H9 (cell line): ENCODE data around the gene RELB. TPM values are rescaled to one million over a fixed set of nuclear protein-coding genes. Genes with fewer than 3 reads are reported as not detected.

Experiments
- DNase-seq: peaks from one replicate; pipeline ENCODE4 v3.0.0-alpha.2; 2017
- H2AFZ ChIP-seq: one replicate; pipeline ENCODE4 v1.6.1; 2013; ENCODE audit warnings: mild to moderate bottlenecking, low read length, control low read depth, moderate library complexity
- H2AK5ac ChIP-seq: 2 replicates; pipeline ENCODE4 v1.6.1; 2013; ENCODE audit warnings: low read length, control low read depth, mixed read lengths; ENCODE audit not compliant: insufficient read length
- H2BK120ac ChIP-seq: one replicate; pipeline ENCODE4 v1.6.1; 2013; ENCODE audit warnings: low read depth, mild to moderate bottlenecking, low read length, control low read depth, inconsistent platforms; ENCODE audit not compliant: poor library complexity, severe bottlenecking
- H2BK12ac ChIP-seq: 2 replicates; pipeline ENCODE4 v1.6.1; 2013; ENCODE audit warnings: low read length, control low read depth, mixed read lengths, low read depth; ENCODE audit not compliant: insufficient read length
- H2BK15ac ChIP-seq: 2 replicates; pipeline ENCODE4 v1.6.1; 2013; ENCODE audit warnings: low read depth, low read length, control low read depth
- H2BK20ac ChIP-seq: one replicate; pipeline ENCODE4 v1.6.1; 2013; ENCODE audit warnings: low read depth, mild to moderate bottlenecking, low read length, control low read depth, inconsistent platforms; ENCODE audit not compliant: poor library complexity, severe bottlenecking
- H2BK5ac ChIP-seq: 2 replicates; pipeline ENCODE4 v1.6.1; 2013; ENCODE audit warnings: low read length, control low read depth, mixed read lengths; ENCODE audit not compliant: insufficient read length
- H3K14ac ChIP-seq: 2 replicates; pipeline ENCODE4 v1.6.1; 2013; ENCODE audit warnings: low read length, control low read depth; ENCODE audit not compliant: insufficient read depth
- H3K18ac ChIP-seq: 2 replicates; pipeline ENCODE4 v1.6.1; 2013; ENCODE audit warnings: low read depth, mild to moderate bottlenecking, mixed read lengths, low read length, control low read depth; ENCODE audit not compliant: insufficient read length
- H3K23ac ChIP-seq: 2 replicates; pipeline ENCODE4 v1.6.1; 2013; ENCODE audit warnings: low read length, control low read depth, mixed read lengths, low read depth; ENCODE audit not compliant: insufficient read length
- H3K23me2 ChIP-seq: 2 replicates; pipeline ENCODE4 v1.6.1; 2013; ENCODE audit warnings: low read depth, mild to moderate bottlenecking, mixed read lengths, low read length, control low read depth; ENCODE audit not compliant: insufficient read length, poor library complexity, severe bottlenecking
- H3K27ac ChIP-seq: 2 replicates; pipeline ENCODE4 v1.5.1; 2013; ENCODE audit warnings: low read length, control low read depth, mixed read lengths, low read depth; ENCODE audit not compliant: insufficient read length
- H3K27me3 ChIP-seq: 2 replicates; pipeline ENCODE4 v1.6.1; 2013; ENCODE audit warnings: low read length, control low read depth, inconsistent platforms; ENCODE audit not compliant: insufficient read depth
- H3K4ac ChIP-seq: 2 replicates; pipeline ENCODE4 v1.6.1; 2013; ENCODE audit warnings: low read depth, mild to moderate bottlenecking, control low read depth, inconsistent platforms, low read length, moderate library complexity
- H3K4me1 ChIP-seq: 2 replicates; pipeline ENCODE4 v1.6.1; 2013; ENCODE audit warnings: low read length, control low read depth, inconsistent platforms; ENCODE audit not compliant: insufficient read depth
- H3K4me2 ChIP-seq: 2 replicates; pipeline ENCODE4 v1.6.1; 2013; ENCODE audit warnings: low read length, control low read depth, mixed read lengths; ENCODE audit not compliant: insufficient read length, insufficient read depth
- H3K56ac ChIP-seq: 2 replicates; pipeline ENCODE4 v1.6.1; 2013; ENCODE audit warnings: low read depth, mild to moderate bottlenecking, mixed read lengths, low read length, control low read depth; ENCODE audit not compliant: insufficient read length
- H3K79me1 ChIP-seq: 2 replicates; pipeline ENCODE4 v1.6.1; 2013; ENCODE audit warnings: low read depth, mild to moderate bottlenecking, moderate library complexity, low read length, control low read depth, inconsistent platforms; ENCODE audit not compliant: insufficient read depth, poor library complexity, severe bottlenecking
- H3K79me2 ChIP-seq: 2 replicates; pipeline ENCODE4 v1.6.1; 2013; ENCODE audit warnings: low read length, control low read depth, inconsistent platforms; ENCODE audit not compliant: insufficient read depth
- H3K9ac ChIP-seq: 2 replicates; pipeline ENCODE4 v1.6.1; 2013; ENCODE audit warnings: low read length, control low read depth, mixed read lengths; ENCODE audit not compliant: insufficient read length; ENCODE audit errors: extremely low read depth
- H3K9me3 ChIP-seq: one replicate; pipeline ENCODE4 v1.6.1; 2013; ENCODE audit warnings: low read depth, low read length, inconsistent platforms; ENCODE audit not compliant: control insufficient read depth
- H3T11ph ChIP-seq: one replicate; pipeline ENCODE4 v1.6.1; 2013; ENCODE audit warnings: mild to moderate bottlenecking, low read length, control low read depth, inconsistent platforms
- H4K20me1 ChIP-seq: one replicate; pipeline ENCODE4 v1.6.1; 2013; ENCODE audit not compliant: control insufficient read depth, insufficient read length, insufficient read depth
- H4K5ac ChIP-seq: 2 replicates; pipeline ENCODE4 v1.6.1; 2013; ENCODE audit warnings: low read depth, mild to moderate bottlenecking, mixed read lengths, low read length, control low read depth; ENCODE audit not compliant: insufficient read length
- H4K8ac ChIP-seq: replicated peaks from 2 replicates; pipeline ENCODE4 v1.6.1; 2013; ENCODE audit warnings: low read length, control low read depth, mixed read lengths, low read depth; ENCODE audit not compliant: insufficient read length
- H4K91ac ChIP-seq: 2 replicates; pipeline ENCODE4 v1.6.1; 2013; ENCODE audit warnings: low read depth, mild to moderate bottlenecking, moderate library complexity, mixed read lengths, low read length, control low read depth; ENCODE audit not compliant: insufficient read length
- H3K27ac Mint-ChIP-seq, 3 experiments: 2 replicates in 2 of 3; 3 replicates in 1 of 3; pipeline ENCODE4 v1.8.0; 2020 to 2021; ENCODE audit warnings: mixed read lengths in 3 of 3, mild to moderate bottlenecking in 1 of 3, moderate library complexity in 1 of 3
- H3K27me3 Mint-ChIP-seq: 2 replicates; pipeline ENCODE4 v1.8.0; 2021; ENCODE audit warnings: low read depth, mild to moderate bottlenecking, moderate library complexity, mixed read lengths
- H3K36me3 Mint-ChIP-seq, 3 experiments: 2 replicates in 2 of 3; 3 replicates in 1 of 3; pipeline ENCODE4 v1.8.0; 2020 to 2021; ENCODE audit warnings: low read depth in 3 of 3, mixed read lengths in 3 of 3; ENCODE audit not compliant: insufficient read depth in 1 of 3
- H3K4me1 Mint-ChIP-seq, 2 experiments: 2 replicates each; pipeline ENCODE4 v1.8.0; 2020; ENCODE audit warnings: mixed read lengths in 2 of 2
- H3K4me3 Mint-ChIP-seq, 2 experiments: 2 replicates in 1 of 2; 3 replicates in 1 of 2; pipeline ENCODE4 v1.8.0; 2020 to 2021; ENCODE audit warnings: mild to moderate bottlenecking in 2 of 2, mixed read lengths in 2 of 2, moderate library complexity in 1 of 2
- H3K9me3 Mint-ChIP-seq, 2 experiments: 2 replicates in 1 of 2; 3 replicates in 1 of 2; pipeline ENCODE4 v1.8.0; 2020; ENCODE audit warnings: mild to moderate bottlenecking in 2 of 2, mixed read lengths in 2 of 2, moderate library complexity in 1 of 2
- WGBS: extraction: QIAGEN DNeasy Blood & Tissue Kit; methylation state at CpG from one replicate; pipeline ENCODE4 v1.1.7; 2013; ENCODE audit warnings: missing lambda C conversion rate, low lambda C conversion rate, mixed read lengths; ENCODE audit not compliant: insufficient read length; ENCODE audit errors: extremely low coverage; 5-methylcytosine and 5-hydroxymethylcytosine counted together
- total RNA-seq: library from RNA; stranded (reverse); gene quantifications from 2 replicates; pipeline ENCODE4 v1.2.1, GENCODE V29; 2021
- TF ChIP-seq, protein P1 (sequence below): fragments of 200-600 bp; sonication (generic); conservative IDR thresholded peaks from 3 replicates; pipeline ENCODE4 v1.8.0; 2021; ENCODE audit warnings: antibody characterized with exemption, mild to moderate bottlenecking

The RELB gene
- total RNA-seq, 1 experiment from 2014 or later: 13.7 TPM

DNA sequence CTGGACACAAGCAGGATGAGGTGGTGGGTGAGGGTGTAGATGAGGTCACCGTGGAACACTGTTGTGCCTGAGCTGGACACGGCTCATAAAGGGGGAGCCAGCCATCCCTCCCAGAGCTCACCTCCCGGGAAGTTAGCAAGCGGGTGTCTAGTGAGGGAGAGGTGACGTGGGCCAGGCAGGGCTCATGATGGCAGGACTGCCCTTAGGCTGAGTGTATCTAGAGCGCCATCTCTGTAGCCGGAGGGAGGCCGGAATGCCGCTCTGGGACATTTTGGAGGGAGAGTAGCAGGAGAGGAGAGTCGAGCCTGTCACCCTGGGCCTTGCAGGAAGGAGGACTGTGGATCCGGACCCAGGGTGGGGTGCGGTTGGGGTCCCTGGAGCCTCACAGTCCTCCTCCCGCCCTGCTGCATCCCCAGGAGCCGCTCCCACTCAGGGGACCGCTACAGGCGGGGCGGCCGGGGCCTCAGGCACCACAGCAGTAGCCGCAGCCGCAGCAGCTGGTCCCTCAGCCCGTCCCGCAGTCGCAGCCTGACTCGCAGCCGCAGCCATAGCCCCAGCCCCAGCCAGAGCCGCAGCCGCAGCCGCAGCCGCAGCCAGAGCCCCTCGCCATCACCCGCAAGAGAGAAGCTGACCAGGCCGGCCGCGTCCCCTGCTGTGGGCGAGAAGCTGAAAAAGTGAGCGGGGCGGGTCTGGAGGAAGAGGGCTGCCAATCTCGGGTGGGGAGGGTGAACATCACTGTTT lies 65.8 kb downstream of the RELB start:
- no peaks in the 10 kb centered on the region for H3K27me3 Mint-ChIP-seq
- Histone ChIP-seq H3K27me3 (no peaks in the 10 kb centered on the region), H2AFZ (no peak overlapping the region), H2BK20ac (no peak overlapping the region), H3K4ac (no peak overlapping the region), H3K14ac (no peak overlapping the region), H4K20me1 (no peaks in the 10 kb centered on the region), H4K91ac (no peak overlapping the region), H2BK12ac (no peak overlapping the region), H3K4me1 (no peaks in the 10 kb centered on the region), H4K5ac (no peak overlapping the region), H4K8ac (no peak overlapping the region), H2AK5ac (no peak overlapping the region), H3K23ac (no peak overlapping the region), H3K9me3 (no peaks in the 10 kb centered on the region), H3K18ac (no peak overlapping the region), H2BK15ac (no peak overlapping the region), H3T11ph (no peak overlapping the region), H3K9ac (no peak overlapping the region), H2BK5ac (no peak overlapping the region), H3K79me1 (no peaks in the 10 kb centered on the region), H2BK120ac (no peak overlapping the region), H3K27ac (no peak overlapping the region), H3K4me2 (no peak overlapping the region), H3K79me2 (no peaks in the 10 kb centered on the region), H3K23me2 (no peaks in the 10 kb centered on the region), H3K56ac (no peak overlapping the region)
- no peak for DNase-seq
- peak overlapping the region; percentile 44 to 68 (median 60); a peak in 4 of 7 replicates for H3K27ac Mint-ChIP-seq
- H3K36me3 Mint-ChIP-seq: peaks cover 40 to 74% (median 60%) of the 10 kb centered on the region in 3 experiments
- no peak overlapping the region; a peak in 1 of 5 replicates for H3K4me3 Mint-ChIP-seq
- H3K9me3 Mint-ChIP-seq: no peaks in the 10 kb centered on the region
- TF ChIP-seq, protein P1, sequence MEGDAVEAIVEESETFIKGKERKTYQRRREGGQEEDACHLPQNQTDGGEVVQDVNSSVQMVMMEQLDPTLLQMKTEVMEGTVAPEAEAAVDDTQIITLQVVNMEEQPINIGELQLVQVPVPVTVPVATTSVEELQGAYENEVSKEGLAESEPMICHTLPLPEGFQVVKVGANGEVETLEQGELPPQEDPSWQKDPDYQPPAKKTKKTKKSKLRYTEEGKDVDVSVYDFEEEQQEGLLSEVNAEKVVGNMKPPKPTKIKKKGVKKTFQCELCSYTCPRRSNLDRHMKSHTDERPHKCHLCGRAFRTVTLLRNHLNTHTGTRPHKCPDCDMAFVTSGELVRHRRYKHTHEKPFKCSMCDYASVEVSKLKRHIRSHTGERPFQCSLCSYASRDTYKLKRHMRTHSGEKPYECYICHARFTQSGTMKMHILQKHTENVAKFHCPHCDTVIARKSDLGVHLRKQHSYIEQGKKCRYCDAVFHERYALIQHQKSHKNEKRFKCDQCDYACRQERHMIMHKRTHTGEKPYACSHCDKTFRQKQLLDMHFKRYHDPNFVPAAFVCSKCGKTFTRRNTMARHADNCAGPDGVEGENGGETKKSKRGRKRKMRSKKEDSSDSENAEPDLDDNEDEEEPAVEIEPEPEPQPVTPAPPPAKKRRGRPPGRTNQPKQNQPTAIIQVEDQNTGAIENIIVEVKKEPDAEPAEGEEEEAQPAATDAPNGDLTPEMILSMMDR: no peak
- WGBS: no CpG with 5 or more reads among the region's 38 CpGs
- H3K4me1 Mint-ChIP-seq: peaks cover 6 to 16% of the 10 kb centered on the region in 2 experiments
